HPDE6-E6E7 (cell line): ENCODE measurements around the gene AK2.
A peak's percentile ranks its signal among the peaks of the same experiment; 100 is the strongest.
"Not testable (repeated sequence)": the region's sequence is repeated elsewhere in the genome, so short reads cannot be mapped to it uniquely, and the experiment has no call there.

Source experiments
- DNase-seq: peaks from one replicate; pipeline ENCODE4 v3.0.0; 2011; ENCODE audit warnings: missing footprints; ENCODE audit errors: extremely low spot score

The AK2 gene

GRCh38 chr1:32975055-32975454, 61.6 kb downstream of the AK2 start:
- not testable (repeated sequence) for DNase-seq

DNA sequence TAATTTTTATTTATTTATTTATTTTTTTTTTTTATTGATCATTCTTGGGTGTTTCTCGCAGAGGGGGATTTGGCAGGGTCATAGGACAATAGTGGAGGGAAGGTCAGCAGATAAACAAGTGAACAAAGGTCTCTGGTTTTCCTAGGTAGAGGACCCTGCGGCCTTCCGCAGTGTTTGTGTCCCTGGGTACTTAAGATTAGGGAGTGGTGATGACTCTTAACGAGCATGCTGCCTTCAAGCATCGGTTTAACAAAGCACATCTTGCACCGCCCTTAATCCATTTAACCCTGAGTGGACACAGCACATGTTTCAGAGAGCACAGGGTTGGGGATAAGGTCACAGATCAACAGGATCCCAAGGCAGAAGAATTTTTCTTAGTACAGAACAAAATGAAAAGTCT, 63.2 kb downstream of the AK2 start:
- DNase-seq: not testable (repeated sequence)

- DNase-seq: no peak
These were observed 63.8 kb downstream of the AK2 start for GRCh38 chr1:32972814-32973428.

- DNase-seq: no peak
These were observed 65.1 kb downstream of the AK2 start for GRCh38 chr1:32971576-32971975.

- DNase-seq: no peak
These were observed 65.5 kb downstream of the AK2 start for GRCh38 chr1:32971156-32971555.

- DNase-seq: no peak
These were observed 67.1 kb downstream of the AK2 start for GRCh38 chr1:32969566-32969965.

- DNase-seq: no peak
These were observed 68.7 kb downstream of the AK2 start for GRCh38 chr1:32967888-32968568.

GRCh38 chr1:32966900-32967299, 69.8 kb downstream of the AK2 start:
- no peak for DNase-seq

- no peak for DNase-seq
These were observed 71.4 kb downstream of the AK2 start for GRCh38 chr1:32965251-32965747.

DNA sequence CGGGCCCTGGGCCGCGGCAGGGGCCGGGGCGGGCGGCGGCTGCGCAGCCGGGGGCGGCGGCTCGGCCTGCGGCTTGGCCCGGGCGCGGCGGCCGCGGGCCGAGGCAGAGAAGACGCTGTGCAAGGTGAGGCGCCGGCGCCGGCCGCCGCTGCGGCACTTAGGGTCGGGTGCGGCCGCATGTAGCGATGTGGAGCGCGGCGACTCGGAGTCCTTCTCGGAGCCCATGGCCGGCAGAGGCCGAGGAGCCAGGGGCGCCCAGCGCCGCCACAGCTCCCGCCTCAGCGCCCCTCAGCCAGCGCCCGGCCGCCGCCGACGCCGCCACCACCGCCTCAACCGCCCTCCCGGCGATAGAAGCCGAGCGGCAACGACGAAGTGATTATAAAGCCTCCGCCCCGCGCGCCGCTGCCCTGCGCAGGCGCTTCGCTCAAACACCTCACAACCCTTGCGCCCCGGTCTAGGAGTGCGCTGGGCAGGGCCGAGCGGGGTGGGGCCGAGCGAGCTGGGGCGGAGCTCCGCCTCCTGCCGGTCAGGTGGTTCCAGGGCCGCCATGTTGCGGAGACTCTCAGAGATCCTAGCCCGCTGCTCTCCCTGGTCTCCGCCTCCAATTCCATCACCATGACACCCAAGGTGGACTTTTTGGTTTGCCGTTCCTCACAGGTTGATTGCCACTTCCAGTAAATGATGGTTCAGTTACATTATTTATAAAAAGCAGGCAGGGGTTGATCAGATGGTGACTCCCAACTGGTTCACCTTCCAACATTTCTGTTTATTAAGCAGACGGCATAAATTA, 72.0 kb downstream of the AK2 start, which contains the start of gene RNF19B:
RNF19B (minus strand) TSS at position 349 of the 790 bp plus-strand sequence; CDS start at position 225, 124 bp downstream.
- peak; percentile 97 for DNase-seq

DNA sequence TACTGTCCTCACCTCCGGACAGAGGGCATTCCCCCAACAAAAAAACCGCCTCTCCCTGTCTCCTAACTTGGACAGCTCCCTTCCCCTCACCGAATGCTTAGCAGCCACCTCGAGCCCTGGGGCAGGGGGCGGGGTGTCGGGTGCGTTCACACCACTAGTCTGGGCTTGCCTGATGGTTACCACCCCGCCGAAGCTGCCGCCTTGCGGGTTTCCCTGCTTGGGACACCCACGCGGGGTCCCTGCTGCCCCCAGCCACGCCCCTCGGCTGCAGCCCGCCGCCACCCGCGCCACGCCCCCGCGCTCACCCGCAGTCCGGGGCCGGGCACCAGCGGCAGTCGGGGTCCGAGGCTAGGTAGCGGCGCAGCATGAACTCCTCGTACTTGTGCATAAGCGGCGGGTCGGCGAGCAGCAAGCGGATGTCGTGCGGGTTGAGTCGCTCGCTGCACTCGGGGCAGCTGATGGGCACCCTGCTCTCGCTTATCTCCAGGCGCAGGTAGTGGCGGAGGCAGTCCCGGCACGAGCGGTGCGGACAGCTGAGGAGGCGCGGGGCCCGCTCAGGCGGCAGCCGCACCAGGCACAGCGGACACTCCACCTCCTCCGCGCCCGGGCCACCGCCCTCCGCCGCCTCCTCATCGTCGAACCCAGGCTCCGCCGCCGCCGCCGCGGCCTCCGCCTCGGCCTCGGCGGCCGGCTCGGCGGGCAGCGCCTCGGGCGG, 72.8 kb downstream of the AK2 start:
- peak; percentile 76 for DNase-seq

DNA sequence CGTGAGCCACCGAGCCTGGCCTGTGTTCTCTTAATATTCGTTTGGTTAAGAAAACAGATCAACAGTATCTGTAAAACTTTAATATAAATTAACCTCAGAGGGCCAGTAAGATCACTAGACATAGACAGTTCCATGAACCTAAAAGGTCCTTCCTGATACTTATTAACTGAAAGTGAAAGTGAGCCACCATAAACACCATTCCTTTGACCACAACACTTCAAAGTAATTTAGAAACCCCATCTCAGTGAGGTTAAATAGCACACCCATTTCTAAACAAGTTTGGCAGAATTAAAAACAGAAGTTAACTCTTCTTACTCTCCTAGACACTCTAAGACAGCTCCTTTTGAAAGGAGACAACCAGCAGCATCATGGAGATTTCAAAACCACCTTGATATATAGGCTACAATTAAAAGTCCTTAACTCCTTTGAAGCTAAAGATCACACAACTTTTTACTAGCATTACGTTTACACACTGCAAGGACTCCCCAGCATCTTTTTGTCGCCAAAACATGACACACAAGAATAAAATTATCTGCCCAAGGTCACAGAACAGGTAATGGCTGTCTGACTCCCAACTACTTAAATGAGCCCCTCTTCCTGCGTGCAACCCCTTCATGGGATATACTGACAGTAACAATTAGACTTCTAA, 74.3 kb downstream of the AK2 start:
- no peak for DNase-seq

- DNase-seq: no peak
These were observed 75.8 kb downstream of the AK2 start for GRCh38 chr1:32960819-32961355.

DNA sequence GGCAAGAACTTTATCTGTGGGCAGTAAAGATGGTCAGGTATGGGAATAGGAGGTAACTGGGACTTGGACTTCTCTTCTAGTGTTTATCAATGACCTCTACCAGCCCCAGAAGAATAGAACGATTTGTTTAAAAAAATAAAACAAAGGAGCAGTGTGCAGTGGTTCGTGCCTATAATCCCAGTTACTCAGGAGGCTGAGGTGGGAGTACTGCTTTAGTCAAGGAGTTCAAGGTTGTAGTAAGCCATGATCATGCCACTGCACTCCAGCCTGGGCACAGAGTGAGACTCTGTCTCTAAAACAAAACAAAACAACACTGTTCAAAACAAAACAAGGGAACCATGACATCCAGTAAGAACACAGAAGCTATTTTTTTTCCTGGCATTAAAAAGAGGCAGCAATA, 76.3 kb downstream of the AK2 start:
- no peak for DNase-seq

DNA sequence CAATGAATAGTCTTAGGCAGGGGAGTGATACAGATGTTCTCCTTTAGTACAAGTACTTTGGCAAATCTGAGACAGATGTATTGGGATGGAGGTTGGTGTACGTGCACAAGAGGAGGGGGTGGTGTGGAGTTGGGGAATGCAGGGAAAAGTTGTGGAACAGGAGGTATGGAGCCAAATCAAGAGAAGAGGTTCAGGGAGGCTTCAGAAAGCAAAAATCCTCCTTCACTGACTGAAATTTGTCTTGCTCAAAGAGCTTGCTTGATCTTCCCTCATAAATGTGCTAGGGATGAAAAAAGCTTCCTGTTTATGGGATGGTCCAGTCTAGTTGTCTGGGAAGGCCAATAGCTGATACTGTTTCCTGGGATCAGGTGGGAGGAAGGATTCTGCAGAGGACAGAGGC, 77.9 kb downstream of the AK2 start:
- no peak for DNase-seq
